ENCODE results near the gene SLC6A18.

GRCh38 chr5:1185629-1186350 is 39.4 kb upstream of the SLC6A18 start:
- TF ChIP-seq CTCF (conservative IDR thresholded peaks at IDR 0.05): no peak
- TF ChIP-seq ZFX (IDR thresholded peaks at IDR 0.05): no peak
